NCI-H460 (cell line): ENCODE data around the gene RAB25. TPM values are rescaled to one million over a fixed set of nuclear protein-coding genes. Genes with fewer than 3 reads are reported as not detected.

Source experiments
- DNase-seq: peaks from one replicate; pipeline ENCODE4 v3.0.0-alpha.2; 2016; ENCODE audit warnings: low read depth; ENCODE audit errors: extremely low read depth
- total RNA-seq: library from RNA; depleted of rRNA; stranded (reverse); fragments of >200 nt; shearing (Covaris generic); gene quantifications from 2 replicates; pipeline ENCODE4 v1.2.3, GENCODE V29; 2014

Gene RAB25
- total RNA-seq, 1 experiment from 2014 or later = not detected

DNA sequence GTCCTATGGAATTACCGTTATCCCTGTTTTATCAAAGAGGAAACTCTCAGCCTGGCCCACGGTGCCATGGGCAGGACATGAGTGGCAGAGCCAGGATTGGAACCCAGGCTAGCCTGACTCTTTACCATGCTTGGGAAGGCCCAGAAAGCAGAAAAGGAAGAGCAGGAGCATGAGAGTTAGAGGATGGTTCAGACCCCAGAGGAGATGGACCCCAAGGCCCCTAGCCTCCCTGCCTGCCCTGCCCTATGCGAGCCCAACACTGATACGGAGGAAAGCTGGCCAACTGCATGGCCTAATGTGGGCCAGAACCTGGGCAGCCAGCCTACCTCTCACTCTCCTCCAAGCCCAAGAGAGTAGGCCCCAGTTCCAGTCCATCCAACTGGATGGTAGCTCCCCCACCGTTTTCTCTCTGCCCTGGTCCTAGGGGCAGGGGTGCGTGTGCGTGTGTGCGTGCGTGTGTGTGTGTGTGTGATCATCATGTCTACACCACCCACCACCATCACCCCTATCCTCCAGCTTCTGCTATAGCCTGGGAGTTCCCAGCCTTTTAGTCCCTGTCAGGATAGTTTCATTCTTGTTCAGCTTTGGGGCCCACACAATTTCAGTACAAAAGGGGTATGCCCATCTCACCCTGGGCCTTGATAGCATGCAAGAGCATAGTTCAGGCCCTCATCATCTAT, 36.7 kb downstream of the RAB25 start:
- no peak for DNase-seq

- DNase-seq = no peak
Measured at GRCh38 chr1:156098784-156099183, 37.8 kb downstream of the RAB25 start.

DNA sequence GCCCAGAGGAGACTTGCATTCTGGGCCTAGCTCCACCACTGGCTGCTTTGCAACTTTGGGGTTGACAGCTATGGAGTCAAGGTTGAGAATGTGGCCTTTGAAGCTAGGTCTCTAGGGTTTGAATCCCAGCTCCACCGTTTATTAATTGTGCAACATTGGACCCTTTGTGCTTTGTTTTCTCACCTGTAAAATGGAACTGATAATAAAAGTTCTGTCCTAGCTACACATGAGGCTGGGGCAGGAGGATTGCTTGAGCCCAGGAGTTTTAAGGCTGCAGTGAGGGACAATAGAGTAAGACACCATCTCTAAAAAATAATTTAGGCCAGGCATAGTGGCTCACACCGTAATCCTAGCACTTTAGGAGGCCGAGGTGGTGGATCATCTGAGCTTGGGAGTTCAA, 38.3 kb downstream of the RAB25 start:
- no peak for DNase-seq

- no peak for DNase-seq
Measured at GRCh38 chr1:156100205-156100995, 39.4 kb downstream of the RAB25 start.

DNA sequence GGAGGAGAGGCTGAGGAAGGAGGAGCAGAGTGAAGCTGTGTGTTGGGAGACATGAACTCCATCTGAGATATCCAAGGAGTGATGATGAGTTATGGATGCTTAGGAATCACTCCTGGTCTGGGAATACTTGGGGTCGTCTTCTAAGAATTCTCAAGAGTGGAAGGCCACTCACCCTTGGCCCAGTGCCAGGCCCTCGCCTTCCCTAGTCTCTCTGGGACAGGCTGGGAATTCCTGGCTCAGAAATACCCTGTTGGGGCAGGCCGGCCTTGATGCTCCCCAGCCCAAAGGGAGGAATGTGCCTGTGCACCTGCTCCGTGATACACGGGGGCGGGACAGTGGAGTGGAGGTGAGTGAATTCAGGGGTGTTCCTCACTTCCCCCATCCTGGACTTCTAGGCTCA, 40.9 kb downstream of the RAB25 start:
- no peak for DNase-seq

DNA sequence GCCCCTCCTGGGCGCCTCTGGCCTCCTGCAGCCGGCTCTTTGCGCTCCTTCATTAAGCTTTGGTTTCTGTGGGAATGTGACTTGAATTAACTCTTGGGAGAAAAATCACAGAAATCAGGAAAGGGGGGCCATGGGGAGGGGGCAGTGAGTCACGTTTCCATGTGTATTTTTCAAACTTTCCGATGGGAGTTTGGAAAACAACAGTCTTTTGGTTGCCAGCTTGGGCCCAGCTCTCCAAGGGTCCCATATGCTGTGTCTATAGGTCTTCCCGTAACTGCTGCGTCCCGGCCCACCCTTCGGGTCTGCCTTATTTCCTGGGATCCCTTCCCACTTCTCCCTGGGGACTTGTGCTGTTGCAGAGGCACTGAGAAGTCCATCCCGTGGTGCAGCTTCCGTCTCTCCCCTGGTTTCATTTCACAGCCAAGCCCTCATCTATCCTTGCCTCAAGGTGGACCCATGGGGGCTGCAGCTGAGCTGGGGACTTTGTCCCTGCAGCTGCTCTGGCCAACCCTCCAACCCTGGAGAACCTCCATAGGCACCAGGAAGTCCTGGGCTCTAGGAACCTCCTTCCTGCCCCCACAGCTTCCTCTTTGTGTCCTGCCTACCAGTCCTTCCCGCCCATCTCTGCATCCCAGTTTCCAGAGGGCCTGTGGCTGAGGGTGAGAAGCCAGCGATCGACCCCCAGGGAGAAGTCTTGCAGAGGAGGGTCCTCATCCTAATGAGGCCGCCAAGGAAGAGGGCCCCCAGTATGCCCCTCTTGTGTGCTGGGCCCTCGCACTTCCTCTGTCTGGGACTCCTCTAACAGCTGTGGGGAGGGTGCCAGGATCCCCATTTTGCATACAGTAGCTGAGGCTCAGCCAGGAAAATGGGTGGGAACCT, 41.9 kb downstream of the RAB25 start:
- DNase-seq = no peak

- DNase-seq = no peak
Measured at GRCh38 chr1:156103521-156103947, 42.6 kb downstream of the RAB25 start.

DNA sequence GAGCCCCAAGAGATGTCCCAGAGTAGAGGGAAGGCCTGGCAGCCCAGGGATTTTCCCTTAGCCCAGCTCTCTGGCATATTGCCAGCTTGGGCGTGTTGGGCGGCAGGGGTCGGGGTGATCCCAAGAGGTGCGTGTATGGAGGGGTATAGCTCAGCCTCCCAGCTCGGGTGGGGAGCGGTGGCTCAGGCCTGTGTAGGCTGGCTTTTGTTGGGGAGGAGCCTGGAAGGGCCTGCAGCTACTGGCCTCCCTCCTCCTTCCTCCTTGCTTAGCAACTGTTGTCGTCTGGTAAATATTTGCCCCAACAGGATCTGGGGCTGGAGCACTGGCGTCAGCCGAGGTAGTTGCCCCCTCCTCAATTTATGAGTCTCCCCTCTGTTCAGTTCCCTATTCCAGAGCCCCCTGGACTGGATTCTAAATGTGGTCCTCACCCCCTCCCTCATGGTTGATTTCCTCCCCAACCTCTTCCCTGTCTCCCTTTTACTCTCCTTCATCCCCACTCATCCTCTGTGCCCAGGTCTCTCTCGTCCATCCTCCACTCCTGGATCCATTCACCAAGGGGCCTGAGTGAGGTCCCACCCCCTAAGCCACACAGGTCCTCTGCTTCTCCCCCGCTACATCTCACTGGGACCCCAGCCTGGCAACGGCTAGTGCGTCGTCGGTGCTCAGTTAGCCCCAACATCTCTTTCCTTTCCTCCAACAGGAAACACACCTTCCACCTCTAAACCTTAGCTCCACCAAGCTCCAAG, 43.3 kb downstream of the RAB25 start:
- no peak for DNase-seq

- DNase-seq = no peak
Measured at GRCh38 chr1:156104861-156105832, 44.2 kb downstream of the RAB25 start.

GRCh38 chr1:156106624-156107488, 45.9 kb downstream of the RAB25 start:
- no peak for DNase-seq

GRCh38 chr1:156108057-156108456, 47.1 kb downstream of the RAB25 start:
- DNase-seq = no peak

DNA sequence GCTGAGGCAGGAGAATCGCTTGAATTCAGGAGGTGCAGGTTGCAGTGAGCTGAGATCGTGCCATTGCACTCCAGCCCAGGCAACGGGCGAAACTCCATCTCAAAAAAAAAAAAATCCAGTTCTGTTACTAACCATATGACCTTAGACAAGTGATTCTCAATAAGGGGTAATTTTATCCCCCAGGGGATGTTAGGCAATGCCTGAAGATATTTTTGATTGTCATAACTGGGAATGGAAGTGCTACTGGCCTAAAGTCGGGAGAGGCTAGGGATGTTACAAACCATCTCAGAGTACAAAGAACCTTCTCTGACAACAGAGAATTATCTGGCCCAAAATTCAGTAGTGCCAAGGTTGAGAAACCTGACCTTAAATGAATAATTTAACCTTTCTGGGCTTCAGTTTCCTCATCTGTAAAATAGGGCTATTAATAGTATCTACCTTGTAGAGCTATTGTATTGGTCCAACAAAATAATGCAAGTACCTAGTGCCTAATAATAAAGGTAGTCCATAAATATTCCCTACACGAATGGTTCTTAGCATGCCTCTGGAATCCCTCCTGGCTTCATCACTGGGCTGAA, 47.8 kb downstream of the RAB25 start:
- DNase-seq = no peak

DNA sequence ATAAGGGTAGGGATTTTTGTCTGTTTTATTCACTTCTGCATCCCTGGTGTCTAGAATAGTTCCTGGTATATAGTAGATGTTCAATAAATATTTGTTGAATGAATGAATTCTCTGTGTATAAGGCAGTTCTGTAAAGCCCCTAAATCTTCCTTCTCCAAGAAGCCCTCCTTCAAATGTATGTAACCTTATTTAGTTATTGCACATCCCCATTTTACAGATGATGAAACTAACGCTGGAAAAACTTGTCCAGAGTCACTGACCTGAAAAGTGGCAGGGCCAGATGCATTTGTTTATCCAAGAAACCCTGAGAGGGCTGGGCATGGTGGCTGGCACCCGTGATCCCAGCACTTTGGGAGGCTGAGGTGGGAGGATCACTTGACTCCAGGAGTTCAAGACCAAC, 49.3 kb downstream of the RAB25 start:
- DNase-seq = no peak

- DNase-seq = no peak
Measured at GRCh38 chr1:156111355-156111962, 50.5 kb downstream of the RAB25 start.

DNA sequence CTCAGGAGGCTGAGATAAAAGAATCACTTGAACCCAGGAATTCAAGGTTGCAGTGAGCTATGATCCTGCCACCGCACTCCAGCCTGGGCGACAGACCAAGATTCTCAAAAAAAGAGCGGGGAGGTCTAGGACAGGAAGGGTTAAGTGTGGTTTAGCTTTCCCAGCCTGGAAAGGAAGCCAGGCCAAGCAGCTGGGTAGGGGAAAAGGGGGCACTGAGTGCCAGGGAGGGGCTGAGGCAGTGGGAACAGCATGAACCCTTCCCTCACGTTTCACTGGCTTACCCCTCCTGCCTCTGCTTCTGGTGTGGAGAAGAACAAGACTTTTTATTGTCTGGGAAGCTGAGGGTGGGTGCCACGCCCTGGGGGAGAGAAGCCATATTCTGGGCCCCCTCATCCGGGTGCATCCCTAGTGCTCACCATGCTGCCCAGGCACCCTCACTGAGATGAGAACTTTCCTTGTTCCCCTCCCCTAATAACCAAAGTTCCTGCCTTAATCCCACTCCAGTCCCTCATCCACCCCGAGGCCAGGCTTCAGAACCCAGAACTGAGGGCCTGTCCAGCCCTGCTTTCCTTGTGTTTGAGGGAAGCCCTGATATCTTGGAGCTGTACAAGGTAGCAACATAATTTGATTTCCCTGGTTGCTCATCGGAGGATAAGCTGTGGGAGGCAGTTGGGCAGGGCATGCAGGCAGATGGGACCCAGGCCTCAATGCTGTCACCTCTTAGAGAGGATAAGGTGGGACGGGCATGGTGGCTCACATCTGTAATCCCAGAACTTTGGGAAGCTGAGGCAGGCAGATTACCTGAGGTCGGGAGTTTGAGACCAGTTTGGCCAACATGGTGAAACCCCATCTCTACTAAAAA, 51.5 kb downstream of the RAB25 start:
- no peak for DNase-seq

DNA sequence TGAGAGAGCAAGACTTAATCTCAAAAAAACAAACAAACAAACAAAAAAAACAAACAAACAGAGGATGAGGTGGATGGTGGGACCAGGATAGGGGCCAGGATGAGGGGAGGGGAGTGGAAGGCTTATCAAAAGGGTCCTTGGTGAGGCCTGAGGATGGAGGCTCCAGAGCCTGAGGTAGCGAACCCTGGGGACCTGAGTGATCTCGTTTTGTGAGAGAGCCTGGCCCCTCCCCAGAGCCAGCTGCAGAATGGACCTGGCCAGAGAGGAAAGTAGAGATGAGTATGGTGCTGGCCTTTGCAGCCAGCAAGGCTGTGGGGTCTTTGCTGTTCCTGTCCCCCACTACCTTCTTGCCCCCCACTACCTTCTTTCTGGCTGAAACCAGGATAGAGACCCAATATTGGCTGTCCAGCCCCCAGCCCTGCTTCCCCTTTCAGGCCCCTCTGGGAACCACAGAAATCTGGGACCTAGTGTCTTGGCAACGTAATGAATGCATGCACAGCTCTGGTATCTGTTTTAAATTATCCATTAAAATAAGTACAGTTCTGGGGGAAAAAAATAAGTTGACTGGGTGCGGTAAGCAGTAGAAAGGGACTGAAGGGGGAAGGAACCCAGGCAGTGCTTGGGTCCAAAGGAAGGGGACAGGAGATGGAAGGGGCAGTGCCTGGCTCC, 52.5 kb downstream of the RAB25 start:
- DNase-seq = no peak
